Heart right ventricle (tissue), 16 donors: Measurements from ENCODE around the gene RNF157. TPM values are rescaled to one million over a fixed set of nuclear protein-coding genes. Genes with fewer than 3 reads are reported as not detected.
A peak's percentile ranks its signal among the peaks of the same experiment; 100 is the strongest.
"Not testable (repeated sequence)": the region's sequence is repeated elsewhere in the genome, so short reads cannot be mapped to it uniquely, and the experiment has no call there.

Experiments
- ATAC-seq, 8 donors: fragments of 200-7000 bp; cut with Tn5 transposase; one replicate each; pipeline ENCODE4 v1.9.1; 2020; ENCODE audit warnings: mild to moderate bottlenecking in 8 of 8, moderate library complexity in 8 of 8, moderate number of reproducible peaks in 1 of 8
- DNase-seq, 2 donors: peaks; one replicate each; pipeline ENCODE4 v3.0.0-alpha.2; 2020
- H3K27ac ChIP-seq, 10 donors: fragments of 200-600 bp; sonication (generic) in 2 of 10; one replicate each; pipeline versions ENCODE4 v1.5.0 to v1.8.0; 2020 to 2022; ENCODE audit warnings: mild to moderate bottlenecking in 3 of 10
- H3K27me3 ChIP-seq, 7 donors: fragments of 200-600 bp; one replicate each; pipeline ENCODE4 v1.8.0; 2021 to 2022; ENCODE audit warnings: mild to moderate bottlenecking in 2 of 7
- H3K36me3 ChIP-seq, 9 donors: fragments of 200-600 bp; sonication (generic) in 1 of 9; one replicate each; pipeline versions ENCODE4 v1.5.0 to v1.8.0; 2020 to 2022; ENCODE audit warnings: mild to moderate bottlenecking in 2 of 9
- H3K4me1 ChIP-seq, 9 donors: fragments of 200-600 bp; sonication (generic) in 1 of 9; one replicate each; pipeline versions ENCODE4 v1.5.0 to v1.8.0; 2020 to 2022; ENCODE audit warnings: mild to moderate bottlenecking in 4 of 9
- H3K4me3 ChIP-seq, 10 donors: fragments of 200-600 bp; sonication (generic) in 2 of 10; one replicate each; pipeline versions ENCODE4 v1.5.0 to v1.8.0; 2020 to 2022; ENCODE audit warnings: mild to moderate bottlenecking in 7 of 10, moderate library complexity in 2 of 10
- H3K9me3 ChIP-seq, 11 donors: fragments of 200-600 bp in 10 of 11; sonication (generic) in 2 of 11; one replicate each; pipeline versions ENCODE4 v1.5.0 to v1.8.0; 2013 to 2022; ENCODE audit warnings: mild to moderate bottlenecking in 2 of 11, control low read depth in 1 of 11, moderate library complexity in 1 of 11
- WGBS, 2 donors: extraction: QIAGEN DNeasy Blood & Tissue Kit; methylation state at CpG; one replicate each; pipeline ENCODE4 v1.1.7; 2013; ENCODE audit warnings: inconsistent platforms in 1 of 2; 5-methylcytosine and 5-hydroxymethylcytosine counted together
- intact Hi-C, 10 donors: fragments of 100-400 bp; cut with DNase I; formaldehyde crosslinking; loops; one replicate each; pipeline versions ENCODE4 v1.11.1 to v1.14.2; 2022
- polyA plus RNA-seq, 2 donors: library from polyadenylated mRNA; stranded (reverse); fragments of 200-250 nt; gene quantifications; one replicate each; pipeline ENCODE4 v1.2.3, GENCODE V29; 2013
- total RNA-seq, 10 donors: library from RNA; stranded (reverse); fragmentation: NEBNext Ultra II Directional in 3 of 10; extraction: Animal tissue kit (Norgen Biotek cat#: 25700) in 3 of 10; gene quantifications; one replicate each; pipeline versions ENCODE4 v1.2.1 to v1.2.4, GENCODE V29; 2021 to 2023
- TF ChIP-seq, protein P1 (sequence below), 9 donors: fragments of 200-600 bp; sonication (generic) in 2 of 9; IDR thresholded peaks; one replicate each; pipeline versions ENCODE4 v1.5.0 to v1.8.0; 2021 to 2022; ENCODE audit warnings: antibody characterized with exemption in 9 of 9, mild to moderate bottlenecking in 5 of 9, moderate library complexity in 1 of 9
- donor health status: Arrhythmogenic right ventricular cardiomyopathy.
- donor health status: ischemic (EF 13 %, LVEDD 7.1; RV severe dilation, severe dysfunction).
- donor health status: healthy with polysubstance abuse.
- donor health status: DM: no; HTN: yes; CAD: no.
- donor health status: DM: no; HTN: no; CAD: no.
- donor health status: ischemic (EF 25% LVEDD 6.9; RV normal size, moderate dysfunction).
- donor health status: ischemic (EF 25% LVEDD 5.7; RV mildly dilated, moderate dysfunction).
- donor health status: healthy.
- donor health status: DM: yes; HTN: yes; CAD: no.
- donor health status: Ischemic cardiomyopathy.
- donor health status: ischemic (EF 35%, LVEDD 5.7; RV mildly dilated, moderate dysfunction).
- donor health status: nonischemic (EF 11% LVEDD 7.7; RV severe dilation, severe dysfunction).
- donor health status: DM: yes; HTN: yes; CAD: no.
- donor health status: PGD.
- donor health status: ischemic (EF 29% LVEDD 5.4; RV normal size, mild dysfunction).
- donor health status: nonischemic (EF 23%, LVEDD 6.1; RV moderate dilation, normal function).

The RNF157 gene
- total and polyA plus RNA-seq, 12 donors = 1.3 to 18.8 (median 3.4) TPM

GRCh38 chr17:76207275-76208059 is 32.8 kb downstream of the RNF157 start:
- TF ChIP-seq, protein P1, sequence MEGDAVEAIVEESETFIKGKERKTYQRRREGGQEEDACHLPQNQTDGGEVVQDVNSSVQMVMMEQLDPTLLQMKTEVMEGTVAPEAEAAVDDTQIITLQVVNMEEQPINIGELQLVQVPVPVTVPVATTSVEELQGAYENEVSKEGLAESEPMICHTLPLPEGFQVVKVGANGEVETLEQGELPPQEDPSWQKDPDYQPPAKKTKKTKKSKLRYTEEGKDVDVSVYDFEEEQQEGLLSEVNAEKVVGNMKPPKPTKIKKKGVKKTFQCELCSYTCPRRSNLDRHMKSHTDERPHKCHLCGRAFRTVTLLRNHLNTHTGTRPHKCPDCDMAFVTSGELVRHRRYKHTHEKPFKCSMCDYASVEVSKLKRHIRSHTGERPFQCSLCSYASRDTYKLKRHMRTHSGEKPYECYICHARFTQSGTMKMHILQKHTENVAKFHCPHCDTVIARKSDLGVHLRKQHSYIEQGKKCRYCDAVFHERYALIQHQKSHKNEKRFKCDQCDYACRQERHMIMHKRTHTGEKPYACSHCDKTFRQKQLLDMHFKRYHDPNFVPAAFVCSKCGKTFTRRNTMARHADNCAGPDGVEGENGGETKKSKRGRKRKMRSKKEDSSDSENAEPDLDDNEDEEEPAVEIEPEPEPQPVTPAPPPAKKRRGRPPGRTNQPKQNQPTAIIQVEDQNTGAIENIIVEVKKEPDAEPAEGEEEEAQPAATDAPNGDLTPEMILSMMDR (IDR thresholded peaks at IDR 0.05) = no peak
- Histone ChIP-seq H3K4me3 (no peak overlapping the region), H3K27me3 (no peaks in the 10 kb centered on the region), H3K9me3 (no peaks in the 10 kb centered on the region), H3K36me3 (no peaks in the 10 kb centered on the region), H3K27ac (peak overlapping the region in 1 of 10 donors; percentile 52), H3K4me1 (peaks cover 0 to 29% (median 0%) of the 10 kb centered on the region in 9 donors)
- DNase-seq = no peak
- intact Hi-C loops = no loop called here
- WGBS, 2 donors = 71 to 84% methylated on average over 7 of the region's 7 CpGs
- peak in 2 of 8 donors; percentile 55 to 66 for ATAC-seq

GRCh38 chr17:76205542-76206144 is 34.6 kb downstream of the RNF157 start:
- H3K27ac ChIP-seq, ATAC-seq, H3K27me3 ChIP-seq, H3K36me3 ChIP-seq, H3K9me3 ChIP-seq, DNase-seq, intact Hi-C loops, H3K4me3 ChIP-seq: not testable (repeated sequence)
- WGBS, 2 donors = 95 to 99% methylated on average over 9 of the region's 9 CpGs
- peaks cover 0 to 29% (median 0%) of the 10 kb centered on the region in 9 donors for H3K4me1 ChIP-seq

- ATAC-seq (no peak), DNase-seq (no peak)
- no peaks in the 10 kb centered on the region for H3K27me3 ChIP-seq
- 75% methylated on average over 3 of the region's 3 CpGs for WGBS, 2 donors
- H3K27ac ChIP-seq = no peak overlapping the region
- TF ChIP-seq, protein P1 (IDR thresholded peaks at IDR 0.05) = no peak
- peaks cover 0 to 29% (median 0%) of the 10 kb centered on the region in 9 donors for H3K4me1 ChIP-seq
- H3K9me3 ChIP-seq = no peaks in the 10 kb centered on the region
- H3K36me3 ChIP-seq = no peaks in the 10 kb centered on the region
- H3K4me3 ChIP-seq = no peak overlapping the region
- intact Hi-C loops = no loop called here
Observed at GRCh38 chr17:76204277-76204676, 36.0 kb downstream of the RNF157 start.

- 77 to 96% methylated on average over 4 of the region's 4 CpGs for WGBS, 2 donors
- DNase-seq = no peak
- Histone ChIP-seq H3K36me3 (no peaks in the 10 kb centered on the region), H3K27me3 (no peaks in the 10 kb centered on the region), H3K4me1 (peaks cover 0 to 45% (median 25%) of the 10 kb centered on the region in 9 donors), H3K4me3 (no peak overlapping the region), H3K9me3 (no peaks in the 10 kb centered on the region), H3K27ac (no peak overlapping the region)
- intact Hi-C loops = no loop called here
- ATAC-seq = no peak
- TF ChIP-seq, protein P1 (IDR thresholded peaks at IDR 0.05) = no peak
Observed at GRCh38 chr17:76200354-76200753, 39.9 kb downstream of the RNF157 start.
